Esophagus squamous epithelium (tissue), 5 donors: ENCODE results near the gene VPS35L. TPM values are rescaled to one million over a fixed set of nuclear protein-coding genes. Genes with fewer than 3 reads are reported as not detected.
A peak's percentile ranks its signal among the peaks of the same experiment; 100 is the strongest.
"Not testable (repeated sequence)": the region's sequence is repeated elsewhere in the genome, so short reads cannot be mapped to it uniquely, and the experiment has no call there.

ENCODE experiments used
- DNase-seq: peaks from one replicate; lab custom pipeline; 2025; lab: John Stamatoyannopoulos, UW
- H3K27ac ChIP-seq, 4 donors: fragments of 200-600 bp; sonication (generic); one replicate each; pipeline ENCODE4 v1.5.1; 2016 to 2019; ENCODE audit warnings: mild to moderate bottlenecking in 1 of 4
- H3K27me3 ChIP-seq, 4 donors: fragments of 200-600 bp; sonication (generic); 1 replicate in 3 of 4; 2 replicates in 1 of 4; pipeline versions ENCODE4 v1.5.1 to v1.6.0; 2017 to 2021; ENCODE audit warnings: antibody characterized with exemption in 1 of 4
- H3K36me3 ChIP-seq, 3 donors: fragments of 200-600 bp; sonication (generic); one replicate each; pipeline ENCODE4 v1.5.1; 2016 to 2019
- H3K4me1 ChIP-seq, 3 donors: fragments of 200-600 bp; sonication (generic); one replicate each; pipeline ENCODE4 v1.5.1; 2017 to 2019
- H3K4me3 ChIP-seq, 4 donors: fragments of 200-600 bp; sonication (generic); 1 replicate in 3 of 4; 2 replicates in 1 of 4; pipeline ENCODE4 v1.5.1; 2016 to 2019; ENCODE audit warnings: mild to moderate bottlenecking in 2 of 4, moderate library complexity in 1 of 4
- H3K9me3 ChIP-seq, 3 donors: fragments of 200-600 bp; sonication (generic); one replicate each; pipeline ENCODE4 v1.5.1; 2016 to 2019
- CTCF ChIP-seq, 6 experiments: fragments of 450-650 bp in 4 of 6; fragments of 200-600 bp in 2 of 6; sonication (generic) in 2 of 6; IDR thresholded peaks; one replicate each; pipeline ENCODE4 v1.5.1; 2016 to 2019; ENCODE audit warnings: antibody characterized with exemption in 6 of 6, mild to moderate bottlenecking in 4 of 6, moderate library complexity in 4 of 6
- POLR2A ChIP-seq, 4 donors: fragments of 450-650 bp; IDR thresholded peaks; one replicate each; pipeline ENCODE4 v1.6.1; 2017; ENCODE audit warnings: antibody characterized with exemption in 4 of 4, mild to moderate bottlenecking in 4 of 4, moderate library complexity in 3 of 4
- WGBS, 2 donors: methylation state at CpG; one replicate each; pipeline ENCODE4 v1.1.5; 2018; 5-methylcytosine and 5-hydroxymethylcytosine counted together
- intact Hi-C: fragments of 100-400 bp; cut with DNase I; formaldehyde crosslinking; loops from one replicate; pipeline ENCODE4 v1.15.0; 2022
- total RNA-seq, 4 donors: library from RNA; depleted of rRNA; stranded (reverse); fragments of >200 nt; gene quantifications; one replicate each; pipeline ENCODE4 v1.1.0, GENCODE V29; 2016
- donor health status: DM: yes; HTN: yes; CAD: no.

VPS35L gene
- total RNA-seq, 4 donors from 2014 or later: 20.8 to 32.9 (median 23.9) TPM

- no peak for TF ChIP-seq CTCF (IDR thresholded peaks at IDR 0.05)
- no peak for TF ChIP-seq POLR2A (IDR thresholded peaks at IDR 0.05)
- Histone ChIP-seq H3K4me1 (peaks cover 25 to 60% (median 30%) of the 10 kb centered on the region in 3 donors), H3K27ac (peak overlapping the region in 2 of 4 donors; percentile 31 to 91), H3K36me3 (peaks cover 4 to 44% (median 19%) of the 10 kb centered on the region in 3 donors), H3K9me3 (no peaks in the 10 kb centered on the region), H3K27me3 (no peaks in the 10 kb centered on the region), H3K4me3 (no peak overlapping the region)
- 37 to 46% methylated on average over 5 of the region's 5 CpGs for WGBS, 2 donors
- DNase-seq: no peak
- intact Hi-C loops: no loop called here
Measured at GRCh38 chr16:19715566-19715965, 160.1 kb downstream of the VPS35L start.

GRCh38 chr16:19716183-19716582, 160.7 kb downstream of the VPS35L start:
- Histone ChIP-seq H3K4me1 (peaks cover 25 to 57% (median 30%) of the 10 kb centered on the region in 3 donors), H3K27ac (peak overlapping the region in 2 of 4 donors; percentile 31 to 91), H3K27me3 (no peaks in the 10 kb centered on the region), H3K4me3 (peak overlapping the region in 2 of 4 donors; percentile 89 to 94), H3K36me3 (peaks cover 4 to 37% (median 19%) of the 10 kb centered on the region in 3 donors), H3K9me3 (no peaks in the 10 kb centered on the region)
- 38 to 44% methylated on average over 1 of the region's 1 CpG for WGBS, 2 donors
- intact Hi-C loops: no loop called here
- no peak for DNase-seq
- no peak for TF ChIP-seq CTCF (IDR thresholded peaks at IDR 0.05)
- TF ChIP-seq POLR2A (IDR thresholded peaks at IDR 0.05): no peak

GRCh38 chr16:19716728-19717127, 161.2 kb downstream of the VPS35L start:
- Histone ChIP-seq H3K4me1 (peaks cover 25 to 56% (median 30%) of the 10 kb centered on the region in 3 donors), H3K27ac (peak overlapping the region in 2 of 4 donors; percentile 28 to 91), H3K4me3 (peak overlapping the region; percentile 88 to 94 (median 92)), H3K36me3 (peaks cover 4 to 32% (median 19%) of the 10 kb centered on the region in 3 donors)
- H3K27me3 ChIP-seq, H3K9me3 ChIP-seq, intact Hi-C loops, DNase-seq: not testable (repeated sequence)
- WGBS, 2 donors: 10 to 37% methylated on average over 11 of the region's 11 CpGs

- H3K27ac ChIP-seq: peak overlapping the region; percentile 72 to 92 (median 85)
- no peaks in the 10 kb centered on the region for H3K27me3 ChIP-seq
- H3K4me3 ChIP-seq: peak overlapping the region; percentile 88 to 94 (median 92)
- no peak for DNase-seq
- no peaks in the 10 kb centered on the region for H3K9me3 ChIP-seq
- intact Hi-C loops: no loop called here
- peaks cover 4 to 26% (median 19%) of the 10 kb centered on the region in 3 donors for H3K36me3 ChIP-seq
- peaks cover 25 to 56% (median 30%) of the 10 kb centered on the region in 3 donors for H3K4me1 ChIP-seq
- TF ChIP-seq POLR2A (IDR thresholded peaks at IDR 0.05) (no peak), CTCF (IDR thresholded peaks at IDR 0.05) (no peak)
- WGBS, 2 donors: 0 to 1% methylated on average over 10 of the region's 10 CpGs
Measured at GRCh38 chr16:19717314-19717713, 161.8 kb downstream of the VPS35L start.

DNA sequence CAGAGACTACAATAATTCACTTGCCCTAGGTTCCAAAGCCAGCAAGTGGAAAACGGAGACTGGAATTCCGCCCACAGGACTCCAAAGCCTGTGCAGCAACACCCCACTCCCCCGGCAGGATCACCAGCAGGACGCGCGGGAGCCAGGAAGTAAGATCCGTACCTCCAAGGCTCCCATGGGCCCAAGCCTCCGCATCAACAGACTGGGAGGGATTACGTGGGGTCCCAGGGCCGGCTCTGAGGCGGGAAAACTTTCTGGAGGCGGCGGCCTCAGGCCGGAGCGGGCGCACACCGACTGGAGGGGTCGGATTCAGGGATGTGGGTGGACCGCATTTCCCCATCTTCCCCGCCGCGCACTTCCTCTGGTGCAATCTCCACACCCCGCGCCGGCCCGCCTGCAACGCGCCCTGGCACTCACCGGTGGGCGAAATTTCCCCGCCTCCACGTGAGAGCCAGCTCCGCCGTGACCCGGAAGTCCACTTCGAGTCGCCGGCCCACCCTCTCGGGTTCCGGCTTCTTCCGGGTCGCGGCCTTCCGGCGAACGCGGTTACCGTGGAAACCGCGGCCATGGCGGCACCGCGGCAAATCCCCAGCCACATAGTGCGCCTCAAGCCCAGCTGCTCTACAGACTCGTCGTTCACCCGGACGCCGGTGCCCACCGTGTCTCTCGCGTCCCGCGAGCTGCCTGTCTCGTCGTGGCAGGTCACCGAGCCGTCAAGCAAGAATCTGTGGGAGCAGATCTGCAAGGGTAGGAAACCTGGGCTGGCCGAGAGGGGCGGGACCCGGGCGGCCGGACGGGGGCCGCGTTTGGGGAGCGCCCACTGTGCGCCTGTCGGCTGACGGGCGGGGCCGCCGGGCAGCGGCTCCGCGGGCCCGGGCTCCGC, 162.5 kb downstream of the VPS35L start, which contains the start of the genes IQCK and KNOP1:
IQCK (plus strand) TSS at position 531 of the 883 bp plus-strand sequence; CDS start at position 567, 36 bp downstream.
KNOP1 (minus strand) TSS at position 487 of the 883 bp plus-strand sequence. CDS start 3,192 bp downstream, outside the sequence.
- peak; percentile 23 for DNase-seq
- TF ChIP-seq CTCF (IDR thresholded peaks at IDR 0.05) (peak in 3 of 6 experiments; percentile 9 to 29 (median 12)), POLR2A (IDR thresholded peaks at IDR 0.05) (peak in 2 of 4 donors; percentile 54 to 71)
- intact Hi-C loops: no loop called here
- Histone ChIP-seq H3K4me1 (peaks cover 25 to 56% (median 30%) of the 10 kb centered on the region in 3 donors), H3K36me3 (peaks cover 4 to 19% (median 12%) of the 10 kb centered on the region in 3 donors), H3K27ac (peak within 1 kb of the TSS; percentile 72 to 92 (median 85)), H3K4me3 (peak within 1 kb of the TSS; percentile 88 to 94 (median 92)), H3K27me3 (no peaks in the 10 kb centered on the region), H3K9me3 (no peaks in the 10 kb centered on the region)
- WGBS, 2 donors: 1% methylated on average over 21 of the region's 88 CpGs; no CpG with 5 or more reads in 1 of the 2 donors
